Measurements from ENCODE around the gene ALKBH7. TPM values are rescaled to one million over a fixed set of nuclear protein-coding genes. Genes with fewer than 3 reads are reported as not detected.
"Not testable (repeated sequence)": the region's sequence is repeated elsewhere in the genome, so short reads cannot be mapped to it uniquely, and the experiment has no call there.

The ALKBH7 gene, protein sequence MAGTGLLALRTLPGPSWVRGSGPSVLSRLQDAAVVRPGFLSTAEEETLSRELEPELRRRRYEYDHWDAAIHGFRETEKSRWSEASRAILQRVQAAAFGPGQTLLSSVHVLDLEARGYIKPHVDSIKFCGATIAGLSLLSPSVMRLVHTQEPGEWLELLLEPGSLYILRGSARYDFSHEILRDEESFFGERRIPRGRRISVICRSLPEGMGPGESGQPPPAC
- total RNA-seq: 10 to 100 TPM; 29.2 to 31.3 TPM

- Mint-ChIP-seq H3K27ac (peak within 1 kb of the TSS; percentile 65 to 82), H3K4me3 (peak within 1 kb of the TSS; percentile 75), H3K36me3 (peaks cover 4% of the 10 kb centered on the region), H3K9me3 (no peaks in the 10 kb centered on the region), H3K27me3 (no peaks in the 10 kb centered on the region), H3K4me1 (ENCODE audit: low read depth in 2 of 2) (peaks cover 17 to 19% of the 10 kb centered on the region in 2 donors)
- peak; percentile 87 to 89 for ATAC-seq
- peak; percentile 98 for DNase-seq (ENCODE audit: low spot score)
These were observed at the start of gene ALKBH7 for GRCh38 chr19:6372594-6373095. ALKBH7 (plus strand) TSS chr19:6372794; CDS start chr19:6372821, 27 bp downstream.

- DNase-seq (ENCODE audit: low spot score): no peak
- H3K9me3 Mint-ChIP-seq: no peaks in the 10 kb centered on the region
- no peaks in the 10 kb centered on the region for H3K4me1 Mint-ChIP-seq (ENCODE audit: low read depth in 2 of 2)
- H3K4me3 Mint-ChIP-seq: no peak overlapping the region
- H3K27me3 Mint-ChIP-seq: peaks cover 7 to 10% of the 10 kb centered on the region in 2 donors
- H3K36me3 Mint-ChIP-seq: no peaks in the 10 kb centered on the region
- H3K27ac Mint-ChIP-seq: no peak overlapping the region
- ATAC-seq: no peak
These were observed 47.8 kb upstream of the ALKBH7 start for GRCh38 chr19:6324757-6325156.

DNA sequence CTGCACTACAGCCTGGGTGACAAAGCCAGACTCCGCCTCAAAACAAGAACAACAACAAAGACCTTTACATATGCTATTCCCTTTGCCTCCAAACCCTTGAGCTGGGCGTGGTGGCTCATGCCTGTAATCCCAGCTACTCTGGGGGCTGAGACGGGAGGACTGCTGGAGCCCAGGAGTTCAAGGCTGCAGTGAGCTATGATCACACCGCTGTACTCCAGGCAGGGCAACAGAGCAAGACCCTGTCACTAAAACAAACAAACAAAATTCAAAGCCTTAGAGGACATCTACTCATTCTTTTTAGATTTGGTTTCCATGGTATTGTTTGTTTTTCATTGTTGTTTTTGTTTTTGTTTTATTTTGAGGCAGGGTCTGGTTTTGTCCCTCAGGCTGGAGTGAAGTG is 47.0 kb upstream of the ALKBH7 start:
- Mint-ChIP-seq H3K4me1 (ENCODE audit: low read depth in 2 of 2) (no peaks in the 10 kb centered on the region), H3K9me3 (no peaks in the 10 kb centered on the region), H3K27me3 (peaks cover 7 to 10% of the 10 kb centered on the region in 2 donors), H3K36me3 (no peaks in the 10 kb centered on the region), H3K27ac (no peak overlapping the region), H3K4me3 (no peak overlapping the region)
- ATAC-seq (no peak), DNase-seq (ENCODE audit: low spot score) (no peak)

DNA sequence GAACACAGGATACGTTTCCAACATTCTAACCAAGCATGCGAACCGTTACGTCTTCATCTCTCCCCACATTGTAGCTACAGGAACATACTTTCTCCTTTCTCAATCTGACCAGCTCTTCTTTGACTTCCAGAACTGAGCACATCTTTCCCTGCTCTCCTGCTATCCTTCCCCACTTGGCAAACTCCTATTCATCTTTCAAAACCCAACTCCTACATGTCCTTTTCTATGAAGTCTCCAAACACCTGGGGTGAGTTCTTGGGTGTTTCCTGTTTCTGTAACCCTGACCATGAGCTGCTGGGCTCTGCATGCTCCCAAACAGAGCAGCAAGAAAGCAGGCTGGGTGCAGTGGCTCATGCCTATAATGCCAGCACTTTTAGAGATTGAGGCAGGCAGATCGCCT is 45.8 kb upstream of the ALKBH7 start:
- H3K9me3 Mint-ChIP-seq: no peaks in the 10 kb centered on the region

DNA sequence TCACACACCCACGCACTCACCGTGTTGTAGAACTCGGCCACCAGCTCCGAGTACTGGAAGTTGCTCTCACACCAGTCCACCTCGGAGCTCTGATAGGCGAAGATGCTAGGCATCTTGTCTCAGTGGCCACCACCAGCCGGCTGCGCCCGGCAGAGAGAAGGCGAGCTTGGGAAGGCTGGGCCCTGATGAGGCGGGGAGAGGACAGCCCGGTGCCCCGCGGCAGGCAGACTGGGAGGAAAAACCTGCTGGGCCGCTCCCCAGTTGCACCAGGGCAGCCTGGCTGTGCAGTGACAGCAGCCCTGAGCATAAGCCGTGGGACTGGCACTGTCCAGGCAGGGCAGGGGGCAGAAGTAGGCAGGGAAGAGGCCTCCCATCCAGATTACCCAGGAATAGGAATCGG is 39.2 kb upstream of the ALKBH7 start, which contains the start of gene ACER1:
Gene ACER1, minus strand, starts transcription at position 174 of the 400 bp plus-strand sequence. Its CDS starts 61 bp downstream, at position 113.
- H3K27me3 Mint-ChIP-seq: no peaks in the 10 kb centered on the region
- H3K4me3 Mint-ChIP-seq: no peak within 1 kb of the TSS
- H3K9me3 Mint-ChIP-seq: no peaks in the 10 kb centered on the region
- H3K36me3 Mint-ChIP-seq: no peaks in the 10 kb centered on the region
- ATAC-seq (no peak), DNase-seq (ENCODE audit: low spot score) (no peak)
- H3K4me1 Mint-ChIP-seq (ENCODE audit: low read depth in 2 of 2): no peaks in the 10 kb centered on the region
- no peak within 1 kb of the TSS for H3K27ac Mint-ChIP-seq

More for the DNA sequence above, 45.8 kb upstream of the ALKBH7 start:
- DNase-seq (ENCODE audit: low spot score): no peak
- Mint-ChIP-seq H3K27me3 (peaks cover 7 to 10% of the 10 kb centered on the region in 2 donors), H3K36me3 (no peaks in the 10 kb centered on the region), H3K4me3 (no peak overlapping the region), H3K27ac (no peak overlapping the region), H3K4me1 (ENCODE audit: low read depth in 2 of 2) (no peaks in the 10 kb centered on the region)
- no peak for ATAC-seq

DNA sequence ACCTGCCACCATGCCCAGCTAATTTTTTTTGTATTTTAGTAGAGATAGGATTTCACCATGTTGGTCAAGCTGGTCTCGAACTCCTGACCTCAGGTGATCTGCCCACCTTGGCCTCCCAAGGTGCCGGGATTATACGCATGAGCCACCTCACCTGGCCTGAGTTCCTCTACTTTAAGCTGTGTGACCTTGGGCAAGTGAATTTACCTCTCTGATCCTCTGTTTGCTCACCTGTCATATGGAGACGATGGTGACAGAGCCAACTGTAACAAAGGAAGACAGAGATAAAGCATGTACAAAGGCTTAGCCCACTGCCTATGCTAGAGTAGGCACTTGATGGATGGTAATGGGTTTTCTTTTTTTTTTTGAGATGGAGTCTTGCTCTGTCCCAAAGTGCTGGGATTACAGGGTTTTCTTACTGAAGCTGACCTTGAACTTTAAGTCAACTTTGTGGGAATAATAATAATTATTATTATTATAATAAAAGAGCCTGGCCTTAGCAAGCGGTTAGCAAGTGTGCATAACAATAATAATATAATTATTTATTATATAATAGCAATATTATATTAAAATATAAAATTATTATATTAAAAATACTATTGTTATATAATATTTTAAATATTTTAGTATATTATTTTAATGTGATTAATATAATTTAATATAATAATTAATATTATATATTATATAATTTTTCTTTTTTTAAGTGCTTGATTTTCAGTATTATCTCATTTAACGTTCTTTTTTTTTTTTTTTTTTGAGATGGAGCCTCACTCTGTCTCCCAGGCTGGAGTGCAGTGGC is 37.9 kb upstream of the ALKBH7 start:
- Mint-ChIP-seq H3K27me3 (no peaks in the 10 kb centered on the region), H3K4me3 (no peak overlapping the region), H3K9me3 (no peaks in the 10 kb centered on the region), H3K27ac (no peak overlapping the region), H3K36me3 (no peaks in the 10 kb centered on the region), H3K4me1 (ENCODE audit: low read depth in 2 of 2) (no peaks in the 10 kb centered on the region)
- ATAC-seq: no peak
- DNase-seq (ENCODE audit: low spot score): no peak

DNA sequence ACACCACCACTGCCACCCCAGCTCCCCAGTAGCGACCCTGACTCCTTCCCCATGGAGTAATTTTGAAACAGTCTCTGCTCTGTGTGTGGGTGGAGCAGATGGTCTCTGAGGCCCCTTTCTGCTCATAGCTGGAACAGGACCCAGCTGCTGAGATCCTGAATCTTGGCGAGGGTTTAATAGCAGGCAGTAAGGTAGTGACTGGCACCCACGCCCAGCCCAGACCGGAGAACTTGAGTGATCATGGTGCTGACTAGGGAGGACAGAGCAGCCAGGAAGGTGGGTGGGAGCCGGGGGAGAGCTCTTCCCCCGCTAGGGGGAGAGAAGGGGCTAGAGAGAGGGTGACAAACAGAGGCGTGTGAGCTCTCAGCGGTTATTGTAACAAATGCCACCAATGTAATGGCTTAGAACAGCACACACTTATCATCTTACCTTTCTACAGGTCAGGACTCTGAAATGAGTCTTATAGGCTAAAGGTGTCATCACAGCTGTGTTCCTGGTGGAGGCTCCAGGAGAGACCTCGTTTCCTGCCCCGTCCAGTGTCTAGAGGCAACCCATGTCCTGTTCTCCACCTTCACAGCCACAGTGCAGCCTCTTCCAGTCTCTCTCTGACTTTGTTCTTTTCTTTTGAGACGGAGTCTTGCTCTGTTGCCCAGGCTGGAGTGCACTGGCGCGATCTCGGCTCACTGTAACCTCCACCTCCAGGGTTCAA is 31.9 kb upstream of the ALKBH7 start:
- Mint-ChIP-seq H3K36me3 (no peaks in the 10 kb centered on the region), H3K4me3 (no peak overlapping the region), H3K9me3 (no peaks in the 10 kb centered on the region), H3K27me3 (no peaks in the 10 kb centered on the region), H3K4me1 (ENCODE audit: low read depth in 2 of 2) (no peaks in the 10 kb centered on the region), H3K27ac (no peak overlapping the region)
- DNase-seq (ENCODE audit: low spot score): no peak
- no peak for ATAC-seq

GRCh38 chr19:6343462-6343861 is 29.1 kb upstream of the ALKBH7 start:
- ATAC-seq: no peak
- Mint-ChIP-seq H3K4me3 (no peak overlapping the region), H3K27ac (no peak overlapping the region), H3K4me1 (ENCODE audit: low read depth in 2 of 2) (no peaks in the 10 kb centered on the region), H3K27me3 (no peaks in the 10 kb centered on the region), H3K36me3 (no peaks in the 10 kb centered on the region), H3K9me3 (no peaks in the 10 kb centered on the region)
- DNase-seq (ENCODE audit: low spot score): no peak

DNA sequence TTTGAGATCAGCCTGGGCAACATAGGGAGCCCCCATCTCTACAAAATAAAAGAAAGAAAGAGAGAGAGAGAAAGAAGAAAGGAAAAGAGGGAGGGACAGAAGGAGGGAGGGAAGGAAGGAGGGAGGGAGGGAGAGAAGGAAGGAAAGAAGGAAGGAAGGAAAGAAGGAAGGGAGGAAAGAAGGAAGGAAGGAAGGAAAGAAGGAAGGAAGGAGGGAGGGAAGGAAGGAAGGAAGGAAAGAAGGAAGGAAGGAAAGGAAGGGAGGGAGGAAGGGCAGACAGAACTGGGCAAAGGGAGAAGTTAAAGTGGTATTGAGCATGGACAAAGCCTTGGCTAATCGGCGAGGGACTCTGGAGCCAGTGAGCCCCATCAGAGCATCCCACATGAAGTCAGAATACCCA is 23.3 kb upstream of the ALKBH7 start:
- DNase-seq (ENCODE audit: low spot score); H3K9me3 Mint-ChIP-seq; H3K4me1 Mint-ChIP-seq (ENCODE audit: low read depth in 2 of 2); H3K27me3 Mint-ChIP-seq; H3K36me3 Mint-ChIP-seq; H3K27ac Mint-ChIP-seq; H3K4me3 Mint-ChIP-seq; ATAC-seq: not testable (repeated sequence)

DNA sequence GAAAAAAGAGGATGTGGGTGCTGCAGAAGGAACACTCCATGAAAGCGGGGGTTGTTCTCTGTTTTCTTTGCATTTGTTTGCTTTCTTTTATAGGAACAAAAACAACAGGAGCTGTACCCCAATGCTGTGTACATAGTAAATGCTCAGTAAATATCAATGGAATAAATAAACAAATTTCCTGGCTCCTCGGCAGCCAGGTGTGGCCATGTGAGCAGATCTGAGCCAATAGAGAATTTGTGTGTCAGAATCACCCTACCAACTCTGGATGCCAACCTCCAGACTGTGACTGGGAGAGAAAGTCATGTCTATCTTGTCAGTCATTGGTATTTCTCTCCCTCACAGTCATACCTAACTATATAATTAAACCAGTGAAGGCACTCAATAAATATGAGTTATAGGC is 21.9 kb upstream of the ALKBH7 start:
- ATAC-seq (no peak), DNase-seq (ENCODE audit: low spot score) (no peak)
- no peaks in the 10 kb centered on the region for H3K9me3 Mint-ChIP-seq
- H3K4me3 Mint-ChIP-seq: no peak overlapping the region
- H3K27ac Mint-ChIP-seq: no peak overlapping the region
- peaks cover 0 to 7% of the 10 kb centered on the region in 2 donors for H3K27me3 Mint-ChIP-seq
- no peaks in the 10 kb centered on the region for H3K36me3 Mint-ChIP-seq
- H3K4me1 Mint-ChIP-seq (ENCODE audit: low read depth in 2 of 2): no peaks in the 10 kb centered on the region

DNA sequence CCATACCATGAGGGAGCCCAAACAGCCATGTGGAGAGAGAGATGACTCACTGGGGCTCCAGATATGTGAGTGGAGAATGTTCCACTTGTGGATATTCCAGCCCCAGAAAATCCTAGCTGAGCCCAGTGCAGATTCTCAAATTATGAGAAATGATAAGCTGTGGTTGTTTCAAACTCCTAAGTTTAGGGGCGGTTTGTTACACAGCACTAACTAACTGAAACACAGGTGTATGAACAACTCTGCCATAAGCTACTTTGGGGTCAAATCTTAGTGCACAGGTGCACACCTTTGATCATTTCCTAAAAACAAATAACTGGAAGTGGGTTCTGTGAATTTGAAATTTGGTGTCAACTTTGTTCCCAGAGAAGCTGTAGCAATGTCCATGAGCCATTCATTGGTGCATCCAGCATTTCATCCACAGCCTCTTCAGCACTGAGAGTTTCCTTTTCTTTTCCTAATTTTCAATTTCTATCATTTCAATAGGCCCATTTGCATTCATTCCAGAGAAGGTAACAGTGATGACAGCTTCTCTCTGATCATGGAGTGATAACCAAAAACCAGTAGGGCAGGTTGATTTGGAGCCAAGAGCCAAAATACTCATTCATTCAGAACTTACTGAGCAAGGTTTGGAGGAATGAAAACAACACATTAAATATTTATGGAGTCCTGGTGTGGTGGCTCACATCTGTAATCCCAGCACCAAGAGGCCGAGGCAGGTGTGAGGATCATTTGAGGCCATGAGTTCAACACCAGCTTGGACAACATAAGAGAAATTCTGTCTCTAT is 20.0 kb upstream of the ALKBH7 start:
- Mint-ChIP-seq H3K27ac (no peak overlapping the region), H3K36me3 (no peaks in the 10 kb centered on the region), H3K9me3 (no peaks in the 10 kb centered on the region), H3K27me3 (peaks cover 0 to 7% of the 10 kb centered on the region in 2 donors), H3K4me3 (no peak overlapping the region), H3K4me1 (ENCODE audit: low read depth in 2 of 2) (no peaks in the 10 kb centered on the region)
- DNase-seq (ENCODE audit: low spot score) (no peak), ATAC-seq (no peak)

GRCh38 chr19:6354098-6354674 is 18.4 kb upstream of the ALKBH7 start:
- peaks cover 0 to under 1% of the 10 kb centered on the region in 2 donors for H3K27me3 Mint-ChIP-seq
- DNase-seq (ENCODE audit: low spot score): no peak
- H3K27ac Mint-ChIP-seq: no peak overlapping the region
- no peaks in the 10 kb centered on the region for H3K9me3 Mint-ChIP-seq
- H3K4me3 Mint-ChIP-seq: no peak overlapping the region
- no peaks in the 10 kb centered on the region for H3K36me3 Mint-ChIP-seq
- no peaks in the 10 kb centered on the region for H3K4me1 Mint-ChIP-seq (ENCODE audit: low read depth in 2 of 2)
- no peak for ATAC-seq

All from natural killer cell treated with Interleukin-12 subunit alpha and Interleukin-12 subunit beta and Interleukin-15 and Interleukin-18, amount 100 ng/mL, for 72 hours (primary cell).